ENCODE results near the gene IRF9.

GRCh38 chr14:24113801-24114531, 47.1 kb upstream of the IRF9 start:
- TF ChIP-seq CTCF (IDR thresholded peaks at IDR 0.05; ENCODE audit: low read length) (no peak), EZH2 (optimal IDR thresholded peaks at IDR 0.05; ENCODE audit: low read depth, low read length) (no peak), EZH2phosphoT487 (IDR thresholded peaks at IDR 0.05; ENCODE audit: low read length) (no peak)
